GM10847 (cell line): Measurements from ENCODE around the gene GLMP.

ENCODE experiments used
- POLR2A ChIP-seq: IDR thresholded peaks from 2 replicates; pipeline ENCODE4 v1.6.1; 2011; ENCODE audit not compliant: insufficient read length; ENCODE audit errors: extremely low read depth

Gene GLMP

GRCh38 chr1:156268336-156268735 is 27.1 kb downstream of the GLMP start:
- TF ChIP-seq POLR2A: no peak

- TF ChIP-seq POLR2A: no peak
These were observed 29.4 kb downstream of the GLMP start for GRCh38 chr1:156266051-156266450.

GRCh38 chr1:156263288-156263655 is 32.2 kb downstream of the GLMP start:
- no peak for TF ChIP-seq POLR2A

GRCh38 chr1:156262461-156263287 is 32.8 kb downstream of the GLMP start:
- TF ChIP-seq POLR2A: no peak

GRCh38 chr1:156260896-156261295 is 34.6 kb downstream of the GLMP start:
- no peak for TF ChIP-seq POLR2A

GRCh38 chr1:156259805-156260204 is 35.7 kb downstream of the GLMP start:
- no peak for TF ChIP-seq POLR2A

GRCh38 chr1:156258859-156259258 is 36.6 kb downstream of the GLMP start:
- TF ChIP-seq POLR2A: no peak

GRCh38 chr1:156257711-156258110 is 37.8 kb downstream of the GLMP start:
- no peak for TF ChIP-seq POLR2A

GRCh38 chr1:156253634-156254033 is 41.8 kb downstream of the GLMP start:
- TF ChIP-seq POLR2A: no peak

- TF ChIP-seq POLR2A: no peak
These were observed 44.0 kb downstream of the GLMP start for GRCh38 chr1:156251527-156251926.

- no peak for TF ChIP-seq POLR2A
These were observed 45.9 kb downstream of the GLMP start for GRCh38 chr1:156249593-156249992.

GRCh38 chr1:156248323-156248683 is 47.2 kb downstream of the GLMP start:
- no peak for TF ChIP-seq POLR2A

- no peak for TF ChIP-seq POLR2A
These were observed 47.8 kb downstream of the GLMP start, which contains the start of gene PAQR6 for GRCh38 chr1:156247460-156248322. TSS of gene PAQR6 (minus strand) at chr1:156248056. CDS start at chr1:156246731, 1,325 bp downstream.

GRCh38 chr1:156246781-156247459 is 48.6 kb downstream of the GLMP start:
- no peak for TF ChIP-seq POLR2A

- no peak for TF ChIP-seq POLR2A
These were observed 49.2 kb downstream of the GLMP start for GRCh38 chr1:156246241-156246780.
